ENCODE measurements around the gene EMSY.

DNA sequence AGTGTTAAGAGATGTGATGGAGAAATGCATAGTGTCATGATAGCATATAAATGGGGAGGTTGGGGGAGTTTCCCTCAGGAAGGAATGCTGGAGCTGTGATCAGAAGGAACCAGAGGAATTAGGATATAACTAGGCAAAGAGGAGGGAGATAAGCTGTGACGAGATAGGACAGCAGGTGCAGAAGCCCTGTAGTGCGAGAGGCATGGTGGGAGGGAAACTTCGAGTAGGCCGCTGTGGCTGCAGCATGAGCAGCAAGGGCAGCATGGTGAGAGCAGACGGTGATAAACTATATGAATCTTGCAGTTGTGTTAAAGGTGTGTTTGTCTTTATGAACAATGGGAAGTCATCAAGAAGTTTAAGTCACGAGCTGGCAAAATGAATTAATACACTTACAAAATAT, 109.9 kb downstream of the EMSY start:
- TF ChIP-seq, protein P1, sequence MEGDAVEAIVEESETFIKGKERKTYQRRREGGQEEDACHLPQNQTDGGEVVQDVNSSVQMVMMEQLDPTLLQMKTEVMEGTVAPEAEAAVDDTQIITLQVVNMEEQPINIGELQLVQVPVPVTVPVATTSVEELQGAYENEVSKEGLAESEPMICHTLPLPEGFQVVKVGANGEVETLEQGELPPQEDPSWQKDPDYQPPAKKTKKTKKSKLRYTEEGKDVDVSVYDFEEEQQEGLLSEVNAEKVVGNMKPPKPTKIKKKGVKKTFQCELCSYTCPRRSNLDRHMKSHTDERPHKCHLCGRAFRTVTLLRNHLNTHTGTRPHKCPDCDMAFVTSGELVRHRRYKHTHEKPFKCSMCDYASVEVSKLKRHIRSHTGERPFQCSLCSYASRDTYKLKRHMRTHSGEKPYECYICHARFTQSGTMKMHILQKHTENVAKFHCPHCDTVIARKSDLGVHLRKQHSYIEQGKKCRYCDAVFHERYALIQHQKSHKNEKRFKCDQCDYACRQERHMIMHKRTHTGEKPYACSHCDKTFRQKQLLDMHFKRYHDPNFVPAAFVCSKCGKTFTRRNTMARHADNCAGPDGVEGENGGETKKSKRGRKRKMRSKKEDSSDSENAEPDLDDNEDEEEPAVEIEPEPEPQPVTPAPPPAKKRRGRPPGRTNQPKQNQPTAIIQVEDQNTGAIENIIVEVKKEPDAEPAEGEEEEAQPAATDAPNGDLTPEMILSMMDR (IDR thresholded peaks at IDR 0.05) = no peak
- no peak for TF ChIP-seq POLR2A (IDR thresholded peaks at IDR 0.05)

All from uterus (tissue), 2 donors.